WTC11 (cell line): Measurements from ENCODE around the gene CADM2. TPM values are rescaled to one million over a fixed set of nuclear protein-coding genes. Genes with fewer than 3 reads are reported as not detected.

Experiments
- ATAC-seq: fragments of 200-7000 bp; cut with Tn5 transposase; 2 replicates; pipeline ENCODE4 v1.10.0; 2021; ENCODE audit warnings: mild to moderate bottlenecking, moderate library complexity
- CTCF ChIA-PET: fragments of 300-600 bp; sonication (Branson Sonifier 250); formaldehyde crosslinking; loops from one replicate; lab custom pipeline; 2021; ENCODE audit warnings: antibody characterized with exemption; lab: Charles Lee
- POLR2A ChIA-PET: fragments of 350-600 bp; sonication (Branson Sonifier 250); formaldehyde crosslinking; loops from one replicate; lab custom pipeline; 2021; ENCODE audit warnings: antibody characterized with exemption; lab: Charles Lee
- DNase-seq: peaks from one replicate; pipeline ENCODE4 v3.0.0; 2021; ENCODE audit warnings: low spot score
- H3K27ac Mint-ChIP-seq: 2 replicates; pipeline ENCODE4 v1.8.0; 2021; ENCODE audit warnings: mixed read lengths
- H3K27me3 Mint-ChIP-seq: 2 replicates; pipeline ENCODE4 v1.8.0; 2021; ENCODE audit warnings: low read depth, mild to moderate bottlenecking, moderate library complexity, mixed read lengths
- H3K36me3 Mint-ChIP-seq: 2 replicates; pipeline ENCODE4 v1.8.0; 2021; ENCODE audit warnings: mixed read lengths
- H3K4me1 Mint-ChIP-seq: 2 replicates; pipeline ENCODE4 v1.8.0; 2022; ENCODE audit warnings: mixed read lengths
- H3K4me3 Mint-ChIP-seq: 2 replicates; pipeline ENCODE4 v1.8.0; 2021; ENCODE audit warnings: mild to moderate bottlenecking, moderate library complexity, mixed read lengths
- H3K9me3 Mint-ChIP-seq: 2 replicates; pipeline ENCODE4 v1.8.0; 2021; ENCODE audit warnings: mixed read lengths
- CBFB ChIP-seq: sonication (generic); formaldehyde crosslinking; IDR thresholded peaks from 2 replicates; pipeline ENCODE4 v1.8.1; 2022; ENCODE audit warnings: mild to moderate bottlenecking, low read depth, missing genetic modification reagents
- FOXK1 ChIP-seq: sonication (generic); formaldehyde crosslinking; IDR thresholded peaks from 2 replicates; pipeline ENCODE4 v1.8.0; 2022; ENCODE audit warnings: mild to moderate bottlenecking, moderate library complexity, missing genetic modification reagents
- GABPB1 ChIP-seq: sonication (generic); formaldehyde crosslinking; IDR thresholded peaks from 2 replicates; pipeline ENCODE4 v1.8.1; 2023; ENCODE audit warnings: mild to moderate bottlenecking, missing genetic modification reagents
- JAZF1 ChIP-seq: fragments of 250-450 bp; sonication (Bioruptor Pico); IDR thresholded peaks from 2 replicates; pipeline ENCODE4 v1.9.0; 2021; ENCODE audit warnings: moderate library complexity, mild to moderate bottlenecking, inconsistent platforms
- NFE2L1 ChIP-seq: sonication (generic); formaldehyde crosslinking; IDR thresholded peaks from 2 replicates; pipeline ENCODE4 v1.8.1; 2023; ENCODE audit warnings: missing genetic modification reagents
- OVOL2 ChIP-seq: fragments of 250-450 bp; sonication (Bioruptor Pico); IDR thresholded peaks from 2 replicates; pipeline ENCODE4 v1.9.0; 2021; ENCODE audit warnings: mild to moderate bottlenecking, borderline replicate concordance
- RELA ChIP-seq: sonication (generic); formaldehyde crosslinking; IDR thresholded peaks from 2 replicates; pipeline ENCODE4 v1.8.1; 2022; ENCODE audit warnings: missing genetic modification reagents, mild to moderate bottlenecking, borderline replicate concordance
- SMAD4 ChIP-seq: sonication (generic); formaldehyde crosslinking; IDR thresholded peaks from 2 replicates; pipeline ENCODE4 v1.8.0; 2022; ENCODE audit warnings: mild to moderate bottlenecking, missing genetic modification reagents
- SP1 ChIP-seq: sonication (generic); formaldehyde crosslinking; conservative IDR thresholded peaks from 2 replicates; pipeline ENCODE4 v1.8.1; 2022; ENCODE audit warnings: missing genetic modification reagents
- TCF7 ChIP-seq: sonication (generic); formaldehyde crosslinking; IDR thresholded peaks from 2 replicates; pipeline ENCODE4 v1.8.0; 2022; ENCODE audit warnings: mild to moderate bottlenecking, low read depth, missing genetic modification reagents, moderate library complexity
- TP53 ChIP-seq: sonication (generic); formaldehyde crosslinking; IDR thresholded peaks from 2 replicates; pipeline ENCODE4 v1.8.1; 2023; ENCODE audit warnings: mild to moderate bottlenecking, missing genetic modification reagents
- ZNF232 ChIP-seq: sonication (generic); formaldehyde crosslinking; IDR thresholded peaks from 2 replicates; pipeline ENCODE4 v1.8.0; 2022; ENCODE audit warnings: mild to moderate bottlenecking, missing genetic modification reagents
- ZNF263 ChIP-seq: sonication (generic); formaldehyde crosslinking; IDR thresholded peaks from 2 replicates; pipeline ENCODE4 v1.8.1; 2022; ENCODE audit warnings: low read depth, mild to moderate bottlenecking, moderate library complexity, missing genetic modification reagents
- ZNF317 ChIP-seq: sonication (generic); formaldehyde crosslinking; IDR thresholded peaks from 2 replicates; pipeline ENCODE4 v1.8.1; 2023; ENCODE audit warnings: low read depth, mild to moderate bottlenecking, moderate library complexity, missing genetic modification reagents, borderline replicate concordance
- ZNF396 ChIP-seq: fragments of 250-450 bp; sonication (Bioruptor Pico); IDR thresholded peaks from 2 replicates; pipeline ENCODE4 v1.8.0; 2021; ENCODE audit warnings: mild to moderate bottlenecking, moderate library complexity, borderline replicate concordance
- total RNA-seq: library from RNA; stranded (reverse); gene quantifications from 3 replicates; pipeline ENCODE4 v1.2.3, GENCODE V29; 2021
- TF ChIP-seq, protein P1 (sequence below): sonication (generic); formaldehyde crosslinking; IDR thresholded peaks from 2 replicates; pipeline ENCODE4 v1.8.1; 2022; ENCODE audit warnings: low read depth, missing genetic modification reagents, borderline replicate concordance
- TF ChIP-seq, protein P2 (sequence below): sonication (generic); formaldehyde crosslinking; IDR thresholded peaks from 2 replicates; pipeline ENCODE4 v1.8.1; 2023; ENCODE audit warnings: mild to moderate bottlenecking, missing genetic modification reagents
- TF ChIP-seq, protein P3 (sequence below): sonication (generic); formaldehyde crosslinking; IDR thresholded peaks from 2 replicates; pipeline ENCODE4 v1.8.0; 2023; ENCODE audit warnings: missing genetic modification reagents, mild to moderate bottlenecking, borderline replicate concordance
- TF ChIP-seq, protein P4 (sequence below): sonication (generic); formaldehyde crosslinking; IDR thresholded peaks from 2 replicates; pipeline ENCODE4 v1.8.1; 2022; ENCODE audit warnings: low read depth, mild to moderate bottlenecking, moderate library complexity, missing genetic modification reagents, borderline replicate concordance
- TF ChIP-seq, protein P5 (sequence below): sonication (generic); formaldehyde crosslinking; IDR thresholded peaks from 2 replicates; pipeline ENCODE4 v1.8.0; 2022; ENCODE audit warnings: mild to moderate bottlenecking, missing genetic modification reagents
- TF ChIP-seq, protein P6 (sequence below): fragments of 250-450 bp; sonication (Bioruptor Pico); IDR thresholded peaks from 2 replicates; pipeline ENCODE4 v1.9.0; 2021; ENCODE audit warnings: mild to moderate bottlenecking
- TF ChIP-seq, protein P7 (sequence below): fragments of 250-450 bp; sonication (Bioruptor Pico); IDR thresholded peaks from 2 replicates; pipeline ENCODE4 v1.9.0; 2021; ENCODE audit warnings: mild to moderate bottlenecking
- TF ChIP-seq, protein P8 (sequence below): sonication (generic); formaldehyde crosslinking; conservative IDR thresholded peaks from 2 replicates; pipeline ENCODE4 v1.8.1; 2022; ENCODE audit warnings: mild to moderate bottlenecking, missing genetic modification reagents

The CADM2 gene
- total RNA-seq, 1 experiment from 2014 or later, result 18.8 TPM

DNA sequence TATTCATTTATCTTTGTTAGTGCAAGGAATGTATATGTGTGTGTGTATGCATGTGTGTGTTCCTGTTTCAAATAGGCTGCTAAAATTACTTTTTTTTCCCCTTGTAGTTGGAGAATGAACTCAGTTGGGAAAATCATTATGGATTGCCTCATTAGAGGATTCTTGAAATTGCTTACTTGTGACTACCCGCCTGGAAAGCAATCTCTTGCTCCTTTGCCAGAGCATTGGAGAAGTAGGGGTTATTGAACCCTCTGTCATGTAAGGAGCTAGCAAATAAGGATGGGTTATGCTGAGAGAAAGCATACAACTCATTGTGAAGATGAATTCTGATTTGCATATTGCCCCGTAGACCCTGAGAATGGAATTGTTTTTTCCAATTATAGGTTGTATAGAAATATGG is 474.5 kb downstream of the CADM2 start (continued):
- no peak for TF ChIP-seq SMAD4 (CRISPR knock-in tag)
- TF ChIP-seq SP1, result no peak
- TF ChIP-seq ZNF263 (CRISPR knock-in tag), result no peak
- TF ChIP-seq, protein P1, sequence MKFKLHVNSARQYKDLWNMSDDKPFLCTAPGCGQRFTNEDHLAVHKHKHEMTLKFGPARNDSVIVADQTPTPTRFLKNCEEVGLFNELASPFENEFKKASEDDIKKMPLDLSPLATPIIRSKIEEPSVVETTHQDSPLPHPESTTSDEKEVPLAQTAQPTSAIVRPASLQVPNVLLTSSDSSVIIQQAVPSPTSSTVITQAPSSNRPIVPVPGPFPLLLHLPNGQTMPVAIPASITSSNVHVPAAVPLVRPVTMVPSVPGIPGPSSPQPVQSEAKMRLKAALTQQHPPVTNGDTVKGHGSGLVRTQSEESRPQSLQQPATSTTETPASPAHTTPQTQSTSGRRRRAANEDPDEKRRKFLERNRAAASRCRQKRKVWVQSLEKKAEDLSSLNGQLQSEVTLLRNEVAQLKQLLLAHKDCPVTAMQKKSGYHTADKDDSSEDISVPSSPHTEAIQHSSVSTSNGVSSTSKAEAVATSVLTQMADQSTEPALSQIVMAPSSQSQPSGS (CRISPR knock-in tag), result no peak
- TF ChIP-seq OVOL2, result no peak
- TF ChIP-seq, protein P2, sequence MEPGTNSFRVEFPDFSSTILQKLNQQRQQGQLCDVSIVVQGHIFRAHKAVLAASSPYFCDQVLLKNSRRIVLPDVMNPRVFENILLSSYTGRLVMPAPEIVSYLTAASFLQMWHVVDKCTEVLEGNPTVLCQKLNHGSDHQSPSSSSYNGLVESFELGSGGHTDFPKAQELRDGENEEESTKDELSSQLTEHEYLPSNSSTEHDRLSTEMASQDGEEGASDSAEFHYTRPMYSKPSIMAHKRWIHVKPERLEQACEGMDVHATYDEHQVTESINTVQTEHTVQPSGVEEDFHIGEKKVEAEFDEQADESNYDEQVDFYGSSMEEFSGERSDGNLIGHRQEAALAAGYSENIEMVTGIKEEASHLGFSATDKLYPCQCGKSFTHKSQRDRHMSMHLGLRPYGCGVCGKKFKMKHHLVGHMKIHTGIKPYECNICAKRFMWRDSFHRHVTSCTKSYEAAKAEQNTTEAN (CRISPR knock-in tag), result no peak
- TF ChIP-seq ZNF396 (CRISPR knock-in tag), result no peak
- TF ChIP-seq, protein P3, sequence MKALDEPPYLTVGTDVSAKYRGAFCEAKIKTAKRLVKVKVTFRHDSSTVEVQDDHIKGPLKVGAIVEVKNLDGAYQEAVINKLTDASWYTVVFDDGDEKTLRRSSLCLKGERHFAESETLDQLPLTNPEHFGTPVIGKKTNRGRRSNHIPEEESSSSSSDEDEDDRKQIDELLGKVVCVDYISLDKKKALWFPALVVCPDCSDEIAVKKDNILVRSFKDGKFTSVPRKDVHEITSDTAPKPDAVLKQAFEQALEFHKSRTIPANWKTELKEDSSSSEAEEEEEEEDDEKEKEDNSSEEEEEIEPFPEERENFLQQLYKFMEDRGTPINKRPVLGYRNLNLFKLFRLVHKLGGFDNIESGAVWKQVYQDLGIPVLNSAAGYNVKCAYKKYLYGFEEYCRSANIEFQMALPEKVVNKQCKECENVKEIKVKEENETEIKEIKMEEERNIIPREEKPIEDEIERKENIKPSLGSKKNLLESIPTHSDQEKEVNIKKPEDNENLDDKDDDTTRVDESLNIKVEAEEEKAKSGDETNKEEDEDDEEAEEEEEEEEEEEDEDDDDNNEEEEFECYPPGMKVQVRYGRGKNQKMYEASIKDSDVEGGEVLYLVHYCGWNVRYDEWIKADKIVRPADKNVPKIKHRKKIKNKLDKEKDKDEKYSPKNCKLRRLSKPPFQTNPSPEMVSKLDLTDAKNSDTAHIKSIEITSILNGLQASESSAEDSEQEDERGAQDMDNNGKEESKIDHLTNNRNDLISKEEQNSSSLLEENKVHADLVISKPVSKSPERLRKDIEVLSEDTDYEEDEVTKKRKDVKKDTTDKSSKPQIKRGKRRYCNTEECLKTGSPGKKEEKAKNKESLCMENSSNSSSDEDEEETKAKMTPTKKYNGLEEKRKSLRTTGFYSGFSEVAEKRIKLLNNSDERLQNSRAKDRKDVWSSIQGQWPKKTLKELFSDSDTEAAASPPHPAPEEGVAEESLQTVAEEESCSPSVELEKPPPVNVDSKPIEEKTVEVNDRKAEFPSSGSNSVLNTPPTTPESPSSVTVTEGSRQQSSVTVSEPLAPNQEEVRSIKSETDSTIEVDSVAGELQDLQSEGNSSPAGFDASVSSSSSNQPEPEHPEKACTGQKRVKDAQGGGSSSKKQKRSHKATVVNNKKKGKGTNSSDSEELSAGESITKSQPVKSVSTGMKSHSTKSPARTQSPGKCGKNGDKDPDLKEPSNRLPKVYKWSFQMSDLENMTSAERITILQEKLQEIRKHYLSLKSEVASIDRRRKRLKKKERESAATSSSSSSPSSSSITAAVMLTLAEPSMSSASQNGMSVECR (CRISPR knock-in tag), result no peak
- TF ChIP-seq TCF7, result no peak
- TF ChIP-seq GABPB1 (CRISPR knock-in tag), result no peak
- TF ChIP-seq, protein P4, sequence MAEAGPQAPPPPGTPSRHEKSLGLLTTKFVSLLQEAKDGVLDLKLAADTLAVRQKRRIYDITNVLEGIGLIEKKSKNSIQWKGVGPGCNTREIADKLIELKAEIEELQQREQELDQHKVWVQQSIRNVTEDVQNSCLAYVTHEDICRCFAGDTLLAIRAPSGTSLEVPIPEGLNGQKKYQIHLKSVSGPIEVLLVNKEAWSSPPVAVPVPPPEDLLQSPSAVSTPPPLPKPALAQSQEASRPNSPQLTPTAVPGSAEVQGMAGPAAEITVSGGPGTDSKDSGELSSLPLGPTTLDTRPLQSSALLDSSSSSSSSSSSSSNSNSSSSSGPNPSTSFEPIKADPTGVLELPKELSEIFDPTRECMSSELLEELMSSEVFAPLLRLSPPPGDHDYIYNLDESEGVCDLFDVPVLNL (CRISPR knock-in tag), result no peak
- no peak for TF ChIP-seq FOXK1 (CRISPR knock-in tag)
- TF ChIP-seq NFE2L1 (CRISPR knock-in tag), result no peak
- no peak for TF ChIP-seq JAZF1 (CRISPR knock-in tag)

DNA sequence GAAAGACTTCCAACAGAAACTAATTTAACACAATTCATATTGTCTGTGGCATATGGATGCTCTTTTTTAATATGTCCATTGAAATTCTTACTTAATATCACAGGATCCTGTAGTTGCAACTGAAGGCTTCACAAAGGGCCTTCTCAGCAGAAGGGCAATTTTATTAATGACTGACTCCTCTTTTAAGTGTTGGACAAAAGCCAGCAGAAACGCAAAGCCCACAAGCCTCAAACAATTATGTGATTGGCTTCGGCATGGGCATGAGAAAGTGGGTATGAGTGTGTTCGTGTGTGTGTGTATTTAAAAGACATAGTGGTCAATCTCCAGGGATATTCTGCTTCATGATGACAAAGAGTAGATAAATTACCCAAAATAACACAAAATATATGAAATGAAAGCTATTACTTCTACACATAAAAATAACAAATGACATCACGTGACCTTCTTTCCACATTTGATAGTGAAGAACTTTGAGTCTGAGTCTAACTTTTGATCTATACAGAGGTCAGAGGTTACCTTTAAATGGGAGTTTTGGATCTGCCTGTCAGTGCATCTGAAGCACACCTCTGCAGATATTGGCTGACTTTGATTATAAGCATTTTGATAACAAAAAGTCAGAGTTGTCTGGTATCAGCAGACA is 496.9 kb downstream of the CADM2 start:
- H3K27me3 Mint-ChIP-seq, result no peaks in the 10 kb centered on the region
- no peaks in the 10 kb centered on the region for H3K36me3 Mint-ChIP-seq
- H3K27ac Mint-ChIP-seq, result no peak overlapping the region
- CTCF ChIA-PET, result no interaction called here
- DNase-seq (no peak), ATAC-seq (no peak)
- H3K4me3 Mint-ChIP-seq, result no peak overlapping the region
- POLR2A ChIA-PET, result no interaction called here
- H3K4me1 Mint-ChIP-seq, result no peaks in the 10 kb centered on the region
- H3K9me3 Mint-ChIP-seq, result no peaks in the 10 kb centered on the region
- TF ChIP-seq, protein P5, sequence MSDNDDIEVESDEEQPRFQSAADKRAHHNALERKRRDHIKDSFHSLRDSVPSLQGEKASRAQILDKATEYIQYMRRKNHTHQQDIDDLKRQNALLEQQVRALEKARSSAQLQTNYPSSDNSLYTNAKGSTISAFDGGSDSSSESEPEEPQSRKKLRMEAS (CRISPR knock-in tag), result no peak
- TF ChIP-seq ZNF317 (CRISPR knock-in tag) (no peak), CBFB (no peak), TCF7 (no peak), ZNF232 (CRISPR knock-in tag) (no peak), RELA (CRISPR knock-in tag) (no peak), TP53 (no peak)
- TF ChIP-seq, protein P6, sequence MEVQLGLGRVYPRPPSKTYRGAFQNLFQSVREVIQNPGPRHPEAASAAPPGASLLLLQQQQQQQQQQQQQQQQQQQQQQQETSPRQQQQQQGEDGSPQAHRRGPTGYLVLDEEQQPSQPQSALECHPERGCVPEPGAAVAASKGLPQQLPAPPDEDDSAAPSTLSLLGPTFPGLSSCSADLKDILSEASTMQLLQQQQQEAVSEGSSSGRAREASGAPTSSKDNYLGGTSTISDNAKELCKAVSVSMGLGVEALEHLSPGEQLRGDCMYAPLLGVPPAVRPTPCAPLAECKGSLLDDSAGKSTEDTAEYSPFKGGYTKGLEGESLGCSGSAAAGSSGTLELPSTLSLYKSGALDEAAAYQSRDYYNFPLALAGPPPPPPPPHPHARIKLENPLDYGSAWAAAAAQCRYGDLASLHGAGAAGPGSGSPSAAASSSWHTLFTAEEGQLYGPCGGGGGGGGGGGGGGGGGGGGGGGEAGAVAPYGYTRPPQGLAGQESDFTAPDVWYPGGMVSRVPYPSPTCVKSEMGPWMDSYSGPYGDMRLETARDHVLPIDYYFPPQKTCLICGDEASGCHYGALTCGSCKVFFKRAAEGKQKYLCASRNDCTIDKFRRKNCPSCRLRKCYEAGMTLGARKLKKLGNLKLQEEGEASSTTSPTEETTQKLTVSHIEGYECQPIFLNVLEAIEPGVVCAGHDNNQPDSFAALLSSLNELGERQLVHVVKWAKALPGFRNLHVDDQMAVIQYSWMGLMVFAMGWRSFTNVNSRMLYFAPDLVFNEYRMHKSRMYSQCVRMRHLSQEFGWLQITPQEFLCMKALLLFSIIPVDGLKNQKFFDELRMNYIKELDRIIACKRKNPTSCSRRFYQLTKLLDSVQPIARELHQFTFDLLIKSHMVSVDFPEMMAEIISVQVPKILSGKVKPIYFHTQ, result no peak
- TF ChIP-seq, protein P7, sequence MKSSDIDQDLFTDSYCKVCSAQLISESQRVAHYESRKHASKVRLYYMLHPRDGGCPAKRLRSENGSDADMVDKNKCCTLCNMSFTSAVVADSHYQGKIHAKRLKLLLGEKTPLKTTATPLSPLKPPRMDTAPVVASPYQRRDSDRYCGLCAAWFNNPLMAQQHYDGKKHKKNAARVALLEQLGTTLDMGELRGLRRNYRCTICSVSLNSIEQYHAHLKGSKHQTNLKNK, result no peak
- TF ChIP-seq, protein P8, sequence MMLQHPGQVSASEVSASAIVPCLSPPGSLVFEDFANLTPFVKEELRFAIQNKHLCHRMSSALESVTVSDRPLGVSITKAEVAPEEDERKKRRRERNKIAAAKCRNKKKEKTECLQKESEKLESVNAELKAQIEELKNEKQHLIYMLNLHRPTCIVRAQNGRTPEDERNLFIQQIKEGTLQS (CRISPR knock-in tag), result no peak
- TF ChIP-seq, protein P2 (CRISPR knock-in tag), result no peak
